IMR-90 (cell line): Measurements from ENCODE around the gene PRICKLE2. TPM values are rescaled to one million over a fixed set of nuclear protein-coding genes. Genes with fewer than 3 reads are reported as not detected.

Experiments used
- ATAC-seq: fragments of 200-7000 bp; cut with Tn5 transposase; 2 replicates; pipeline ENCODE4 v1.9.1; 2020; ENCODE audit warnings: low read depth, mild to moderate bottlenecking, moderate library complexity
- BruUV-seq: library from RNA; stranded (reverse); fragments of 400-500 nt; replicated peaks from 2 replicates; lab custom pipeline; 2021; lab: Mats Ljungman, UMichigan
- CTCF ChIA-PET: fragments of 300-600 bp; formaldehyde crosslinking; extraction: SDS; loops from one replicate; lab custom pipeline; 2021; ENCODE audit warnings: antibody characterized with exemption; lab: Yijun Ruan, JAX
- POLR2A ChIA-PET: fragments of 300-600 bp; sonication (Branson Sonifier 250); formaldehyde crosslinking; loops from one replicate; lab custom pipeline; 2022; ENCODE audit warnings: antibody characterized with exemption; ENCODE audit not compliant: unreplicated experiment; lab: Charles Lee
- DNase-seq: peaks from one replicate; pipeline ENCODE4 v3.0.0; 2013
- H2AFZ ChIP-seq: replicated peaks from 2 replicates; pipeline ENCODE3; 2013; ENCODE audit warnings: low read length, mild to moderate bottlenecking; ENCODE audit not compliant: poor library complexity
- H2AK5ac ChIP-seq: 2 replicates; pipeline ENCODE4 v1.6.1; 2013; ENCODE audit warnings: low read depth, low read length, inconsistent platforms
- H2AK9ac ChIP-seq: replicated peaks from 2 replicates; pipeline ENCODE3; 2013; ENCODE audit warnings: mild to moderate bottlenecking, low read depth, low read length, moderate library complexity; ENCODE audit not compliant: poor library complexity
- H2BK120ac ChIP-seq: 2 replicates; pipeline ENCODE4 v1.6.1; 2013; ENCODE audit warnings: low read depth, low read length, inconsistent platforms
- H2BK15ac ChIP-seq: 3 replicates; pipeline ENCODE4 v1.6.1; 2013; ENCODE audit warnings: low read depth, low read length, inconsistent platforms
- H2BK20ac ChIP-seq: 2 replicates; pipeline ENCODE4 v1.6.1; 2013; ENCODE audit warnings: low read depth, mild to moderate bottlenecking, inconsistent platforms, low read length, moderate library complexity
- H2BK5ac ChIP-seq: 2 replicates; pipeline ENCODE4 v1.6.1; 2013; ENCODE audit warnings: mild to moderate bottlenecking, low read depth, low read length, inconsistent platforms; ENCODE audit not compliant: poor library complexity, severe bottlenecking
- H3K14ac ChIP-seq: replicated peaks from 2 replicates; pipeline ENCODE4 v1.6.1; 2013; ENCODE audit warnings: low read depth, low read length, inconsistent platforms
- H3K18ac ChIP-seq: 2 replicates; pipeline ENCODE4 v1.6.1; 2013; ENCODE audit warnings: low read depth, low read length, control low read depth
- H3K23ac ChIP-seq: 2 replicates; pipeline ENCODE4 v1.6.1; 2013; ENCODE audit warnings: low read depth, low read length, inconsistent platforms
- H3K27ac ChIP-seq: 2 replicates; pipeline ENCODE4 v1.5.1; 2013; ENCODE audit warnings: mild to moderate bottlenecking, control low read depth, low read length; ENCODE audit not compliant: insufficient read depth
- H3K27me3 ChIP-seq: 2 replicates; pipeline ENCODE4 v1.6.1; 2013; ENCODE audit warnings: low read length; ENCODE audit not compliant: control insufficient read depth, insufficient read depth
- H3K36me3 ChIP-seq: 2 replicates; pipeline ENCODE4 v1.6.1; 2013; ENCODE audit warnings: low read length, mixed read lengths; ENCODE audit not compliant: control insufficient read depth, insufficient read depth
- H3K4ac ChIP-seq: 2 replicates; pipeline ENCODE4 v1.6.1; 2013; ENCODE audit warnings: low read depth, low read length, inconsistent platforms
- H3K4me1 ChIP-seq: 2 replicates; pipeline ENCODE4 v1.6.1; 2013; ENCODE audit warnings: low read length, mixed read lengths; ENCODE audit not compliant: control insufficient read depth, insufficient read depth
- H3K4me2 ChIP-seq: 2 replicates; pipeline ENCODE4 v1.6.1; 2013; ENCODE audit warnings: low read depth, mild to moderate bottlenecking, control low read depth, low read length, moderate library complexity
- H3K4me3 ChIP-seq: 2 replicates; pipeline ENCODE4 v1.5.1; 2013; ENCODE audit warnings: low read depth, mild to moderate bottlenecking, control low read depth, low read length, moderate library complexity; ENCODE audit not compliant: insufficient read depth
- H3K56ac ChIP-seq: 2 replicates; pipeline ENCODE4 v1.6.1; 2013; ENCODE audit warnings: low read length, inconsistent platforms; ENCODE audit not compliant: insufficient read depth; ENCODE audit errors: extremely low read depth
- H3K79me1 ChIP-seq, 2 experiments: 2 replicates each; pipeline ENCODE4 v1.6.1; 2013; ENCODE audit warnings: low read length in 2 of 2, inconsistent platforms in 1 of 2, low read depth in 1 of 2
- H3K9ac ChIP-seq: 2 replicates; pipeline ENCODE4 v1.6.1; 2013; ENCODE audit warnings: low read depth, low read length, control low read depth
- H3K9me1 ChIP-seq: 2 replicates; pipeline ENCODE4 v1.6.1; 2013; ENCODE audit warnings: low read length, inconsistent platforms; ENCODE audit not compliant: insufficient read depth
- H3K9me3 ChIP-seq: 2 replicates; pipeline ENCODE4 v1.6.1; 2013; ENCODE audit warnings: low read length; ENCODE audit not compliant: control insufficient read depth, insufficient read depth
- H4K20me1 ChIP-seq: 2 replicates; pipeline ENCODE4 v1.6.1; 2013; ENCODE audit warnings: low read length, inconsistent platforms; ENCODE audit not compliant: insufficient read depth
- H4K5ac ChIP-seq: 2 replicates; pipeline ENCODE4 v1.6.1; 2013; ENCODE audit warnings: mild to moderate bottlenecking, low read depth, low read length, control low read depth
- H4K8ac ChIP-seq, 2 experiments: 2 replicates each; pipeline ENCODE4 v1.6.1; 2013; ENCODE audit warnings: low read depth in 2 of 2, low read length in 2 of 2, control low read depth in 1 of 2, inconsistent platforms in 1 of 2
- H4K91ac ChIP-seq: 2 replicates; pipeline ENCODE4 v1.6.1; 2013; ENCODE audit warnings: low read depth, low read length, inconsistent platforms; ENCODE audit not compliant: insufficient read depth
- BHLHE40 ChIP-seq: fragments of 150-350 bp; IDR thresholded peaks from 2 replicates; pipeline ENCODE4 v1.6.1; 2016; ENCODE audit warnings: mild to moderate bottlenecking, low read depth, low read length
- CEBPB ChIP-seq: IDR thresholded peaks from 2 replicates; pipeline ENCODE4 v1.6.1; 2012; ENCODE audit warnings: low read depth, low read length, improper control_type of control experiment
- CHD1 ChIP-seq: IDR thresholded peaks from 2 replicates; pipeline ENCODE4 v1.6.1; 2012; ENCODE audit warnings: low read depth, low read length, improper control_type of control experiment
- CTCF ChIP-seq: conservative IDR thresholded peaks from 2 replicates; pipeline ENCODE4 v1.5.1; 2012; ENCODE audit warnings: mild to moderate bottlenecking, low read depth, low read length, improper control_type of control experiment
- FOS ChIP-seq: fragments of 150-350 bp; IDR thresholded peaks from 2 replicates; pipeline ENCODE4 v1.6.1; 2016; ENCODE audit warnings: low read depth, low read length
- MAFK ChIP-seq: IDR thresholded peaks from 2 replicates; pipeline ENCODE4 v1.6.1; 2012; ENCODE audit warnings: low read depth, low read length, improper control_type of control experiment
- MAZ ChIP-seq: IDR thresholded peaks from 2 replicates; pipeline ENCODE4 v1.6.1; 2012; ENCODE audit warnings: low read depth, mild to moderate bottlenecking, low read length, improper control_type of control experiment, moderate library complexity, borderline replicate concordance
- MXI1 ChIP-seq: IDR thresholded peaks from 2 replicates; pipeline ENCODE4 v1.6.1; 2012; ENCODE audit warnings: low read depth, mild to moderate bottlenecking, low read length, moderate library complexity, borderline replicate concordance
- NFE2L2 ChIP-seq: fragments of 150-350 bp; IDR thresholded peaks from 2 replicates; pipeline ENCODE4 v1.6.1; 2016; ENCODE audit warnings: low read depth, mild to moderate bottlenecking, low read length
- POLR2A ChIP-seq: IDR thresholded peaks from 2 replicates; pipeline ENCODE4 v1.6.1; 2012; ENCODE audit warnings: mild to moderate bottlenecking, low read depth, low read length
- RAD21 ChIP-seq: IDR thresholded peaks from 2 replicates; pipeline ENCODE4 v1.6.1; 2012; ENCODE audit warnings: low read length, improper control_type of control experiment
- RCOR1 ChIP-seq: IDR thresholded peaks from 2 replicates; pipeline ENCODE4 v1.6.1; 2012; ENCODE audit warnings: mild to moderate bottlenecking, low read length, improper control_type of control experiment; ENCODE audit not compliant: insufficient replicate concordance
- RFX5 ChIP-seq: IDR thresholded peaks from 2 replicates; pipeline ENCODE4 v1.8.0; 2012; ENCODE audit warnings: low read depth, mild to moderate bottlenecking, low read length, moderate library complexity
- SMC3 ChIP-seq: fragments of 150-350 bp; IDR thresholded peaks from 2 replicates; pipeline ENCODE4 v1.6.1; 2016; ENCODE audit warnings: low read depth, mild to moderate bottlenecking, antibody characterized with exemption, low read length, moderate library complexity
- USF2 ChIP-seq: fragments of 150-350 bp; IDR thresholded peaks from 2 replicates; pipeline ENCODE4 v1.6.1; 2017; ENCODE audit warnings: mild to moderate bottlenecking, antibody characterized with exemption, low read length, low read depth
- WGBS, 2 experiments: methylation state at CpG; one replicate each; pipeline versions ENCODE4 v1.1.5 to v1.1.7; 2013; ENCODE audit warnings: missing lambda C conversion rate in 2 of 2; ENCODE audit not compliant: insufficient read length in 1 of 2; ENCODE audit errors: extremely low coverage in 2 of 2; 5-methylcytosine and 5-hydroxymethylcytosine counted together
- dilution Hi-C: fragments of 300-500 bp; cut with HindIII; formaldehyde crosslinking; loops from one replicate; pipeline ENCODE4 v1.14.3; 2018; ENCODE audit warnings: low sequenced_read_pairs; ENCODE audit not compliant: unreplicated experiment
- in situ Hi-C: fragments of 300-500 bp; cut with MboI; formaldehyde crosslinking; loops from 3 replicates; pipeline ENCODE4 v1.14.3; 2019; ENCODE audit warnings: low sequenced_read_pairs, inconsistent platforms, mixed read lengths
- intact Hi-C: fragments of 100-400 bp; cut with micrococcal nuclease; formaldehyde crosslinking; loops from 2 replicates; pipeline ENCODE4 v1.10.0; 2022
- polyA plus RNA-seq, 3 experiments: library from polyadenylated mRNA; depleted of rRNA; stranded (reverse); fragments of >200 nt; gene quantifications; 2 replicates each; pipeline ENCODE4 v1.2.3, GENCODE V29; 2012; ENCODE audit warnings: low replicate concordance in 1 of 3
- total RNA-seq: library from RNA; depleted of rRNA; stranded (reverse); fragments of >200 nt; gene quantifications from 2 replicates; pipeline ENCODE4 v1.2.3, GENCODE V29; 2012
- TF ChIP-seq, protein P1 (sequence below): fragments of 150-350 bp; IDR thresholded peaks from 2 replicates; pipeline ENCODE4 v1.6.1; 2016; ENCODE audit warnings: low read depth, mild to moderate bottlenecking, low read length, moderate library complexity, borderline replicate concordance

Gene PRICKLE2
- total and polyA plus RNA-seq, 2 of the 4 experiments (the other 2 are of a cell fraction): 4.1 to 14.2 TPM

DNA sequence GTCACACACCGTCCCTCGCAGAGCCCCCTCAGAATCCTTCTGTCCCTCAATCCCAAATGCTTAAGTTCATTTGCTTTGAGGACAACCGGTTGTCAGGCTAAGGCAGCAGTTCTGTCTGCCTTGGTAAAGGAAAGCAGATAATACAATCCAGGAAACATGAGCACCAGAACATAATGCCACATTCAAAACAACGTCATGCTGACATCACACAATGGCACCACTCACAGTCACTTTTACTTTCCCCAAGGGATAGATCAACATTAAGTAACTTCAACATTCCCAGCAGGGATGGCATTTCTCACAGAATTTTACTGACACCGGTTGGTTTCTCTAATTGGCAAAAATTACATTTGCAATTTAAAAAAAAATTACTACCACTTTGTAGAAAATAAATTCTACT is 127.3 kb downstream of the PRICKLE2 start:
- Histone ChIP-seq H2BK15ac (no peak overlapping the region), H2AK5ac (no peak overlapping the region), H3K9ac (no peak overlapping the region), H4K91ac (no peak overlapping the region), H3K4me1 (no peaks in the 10 kb centered on the region), H3K9me3 (no peaks in the 10 kb centered on the region), H2BK120ac (no peak overlapping the region), H3K9me1 (peaks cover 3% of the 10 kb centered on the region; the same call in 1 of the 2 replicates), H3K4me3 (no peak overlapping the region), H3K79me1 (peaks cover 10 to 29% of the 10 kb centered on the region in 2 experiments; a peak in 2 of 4 replicates), H2BK5ac (no peak overlapping the region), H4K8ac (no peak overlapping the region), H4K20me1 (0 out of 2 replicates have a peak, but pooled peaks cover 3% of the 10 kb centered on the region), H3K14ac (no peak overlapping the region), H2AK9ac (no peak overlapping the region), H3K18ac (no peak overlapping the region), H3K27me3 (no peaks in the 10 kb centered on the region), H3K4ac (no peak overlapping the region), H3K4me2 (no peak overlapping the region), H3K36me3 (peaks cover 33% of the 10 kb centered on the region), H2BK20ac (no peak overlapping the region), H3K27ac (no peak overlapping the region), H2AFZ (no peak overlapping the region), H4K5ac (no peak overlapping the region), H3K23ac (no peak overlapping the region), H3K56ac (no peak overlapping the region)
- no peak for ATAC-seq
- dilution Hi-C loops (no loop called here), intact Hi-C loops (no loop called here), in situ Hi-C loops (no loop called here)
- CTCF ChIA-PET: no interaction called here
- TF ChIP-seq NFE2L2 (no peak), RFX5 (no peak), CEBPB (no peak), CHD1 (no peak), RAD21 (no peak), MAFK (no peak), MAZ (no peak), SMC3 (no peak), RCOR1 (no peak), POLR2A (no peak), MXI1 (no peak), FOS (no peak), CTCF (no peak), BHLHE40 (no peak), USF2 (no peak)
- TF ChIP-seq, protein P1, sequence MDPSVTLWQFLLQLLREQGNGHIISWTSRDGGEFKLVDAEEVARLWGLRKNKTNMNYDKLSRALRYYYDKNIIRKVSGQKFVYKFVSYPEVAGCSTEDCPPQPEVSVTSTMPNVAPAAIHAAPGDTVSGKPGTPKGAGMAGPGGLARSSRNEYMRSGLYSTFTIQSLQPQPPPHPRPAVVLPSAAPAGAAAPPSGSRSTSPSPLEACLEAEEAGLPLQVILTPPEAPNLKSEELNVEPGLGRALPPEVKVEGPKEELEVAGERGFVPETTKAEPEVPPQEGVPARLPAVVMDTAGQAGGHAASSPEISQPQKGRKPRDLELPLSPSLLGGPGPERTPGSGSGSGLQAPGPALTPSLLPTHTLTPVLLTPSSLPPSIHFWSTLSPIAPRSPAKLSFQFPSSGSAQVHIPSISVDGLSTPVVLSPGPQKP: no peak
- DNase-seq: no peak
- POLR2A ChIA-PET: interaction anchor here (0.6 kb wide), 1 partner anchor 78 kb away, joined by 3 read pairs; no protein-coding TSS in a partner anchor
- BruUV-seq: no TSS peak
- whole genome bisulfite sequencing, 2 experiments: 91% methylated on average over 4 of the region's 5 CpGs; no CpG with 5 or more reads in 1 of the 2 experiments
